Spleen (tissue), 7 donors: ENCODE data around the gene ANKRD22.

Experiments used
- POLR2A ChIP-seq, 3 donors: fragments of 450-650 bp; IDR thresholded peaks; one replicate each; pipeline ENCODE4 v1.5.1; 2017; ENCODE audit warnings: antibody characterized with exemption in 3 of 3, mild to moderate bottlenecking in 1 of 3
- TF ChIP-seq, protein P1 (sequence below), 11 experiments: fragments of 200-600 bp in 7 of 11; fragments of 450-650 bp in 4 of 11; sonication (generic) in 4 of 11; IDR thresholded peaks in 8 of 11; conservative IDR thresholded peaks in 3 of 11; 1 replicate in 7 of 11; 2 replicates in 4 of 11; pipeline versions ENCODE4 v1.4.0 to v1.8.0; 2016 to 2021; ENCODE audit warnings: antibody characterized with exemption in 11 of 11, inconsistent platforms in 4 of 11, mild to moderate bottlenecking in 1 of 11
- donor health status: DM: no; HTN: no; CAD: no; lungs with moderate emphysema.
- donor health status: DM: no; HTN: no; CAD: no.
- donor health status: DM: no; HTN: no; CAD: no.

DNA sequence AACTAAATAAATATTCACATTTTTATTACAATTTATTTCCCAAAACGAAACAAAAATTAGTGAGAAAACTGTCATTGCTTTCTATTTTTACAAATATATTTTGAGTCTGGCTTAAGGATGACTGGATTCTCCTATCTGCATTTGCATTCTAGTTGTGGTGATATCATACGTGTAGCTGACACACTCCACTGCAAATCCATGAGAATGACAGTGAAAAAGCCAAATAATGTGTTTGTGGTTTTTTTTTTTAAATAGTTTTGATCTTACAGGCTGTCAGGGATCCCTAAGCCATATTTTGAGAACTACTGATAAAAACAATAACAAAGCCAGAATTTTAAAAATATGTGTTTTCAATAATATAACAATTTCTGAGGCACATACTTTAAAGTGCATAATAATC, 22.6 kb upstream of the ANKRD22 start:
- TF ChIP-seq POLR2A (IDR thresholded peaks at IDR 0.05), result no peak
- TF ChIP-seq, protein P1, sequence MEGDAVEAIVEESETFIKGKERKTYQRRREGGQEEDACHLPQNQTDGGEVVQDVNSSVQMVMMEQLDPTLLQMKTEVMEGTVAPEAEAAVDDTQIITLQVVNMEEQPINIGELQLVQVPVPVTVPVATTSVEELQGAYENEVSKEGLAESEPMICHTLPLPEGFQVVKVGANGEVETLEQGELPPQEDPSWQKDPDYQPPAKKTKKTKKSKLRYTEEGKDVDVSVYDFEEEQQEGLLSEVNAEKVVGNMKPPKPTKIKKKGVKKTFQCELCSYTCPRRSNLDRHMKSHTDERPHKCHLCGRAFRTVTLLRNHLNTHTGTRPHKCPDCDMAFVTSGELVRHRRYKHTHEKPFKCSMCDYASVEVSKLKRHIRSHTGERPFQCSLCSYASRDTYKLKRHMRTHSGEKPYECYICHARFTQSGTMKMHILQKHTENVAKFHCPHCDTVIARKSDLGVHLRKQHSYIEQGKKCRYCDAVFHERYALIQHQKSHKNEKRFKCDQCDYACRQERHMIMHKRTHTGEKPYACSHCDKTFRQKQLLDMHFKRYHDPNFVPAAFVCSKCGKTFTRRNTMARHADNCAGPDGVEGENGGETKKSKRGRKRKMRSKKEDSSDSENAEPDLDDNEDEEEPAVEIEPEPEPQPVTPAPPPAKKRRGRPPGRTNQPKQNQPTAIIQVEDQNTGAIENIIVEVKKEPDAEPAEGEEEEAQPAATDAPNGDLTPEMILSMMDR (IDR thresholded peaks at IDR 0.05 in 8 of 11, conservative IDR thresholded peaks at IDR 0.05 in 3 of 11), result no peak
